ENCODE results near the gene NR2F1.

GRCh38 chr5:93606382-93606752 is 23.3 kb downstream of the NR2F1 start:
- no peak for TF ChIP-seq POLR2A (IDR thresholded peaks at IDR 0.05; ENCODE audit: low read depth, low read length)
- TF ChIP-seq POLR2AphosphoS5 (IDR thresholded peaks at IDR 0.05; ENCODE audit: low read depth, low read length): no peak
